Skin epidermis (tissue), 12 donors: ENCODE measurements around the gene MTTP.

ENCODE experiments used
- H3K27ac ChIP-seq, 21 experiments: fragments of 200-600 bp; sonication (generic) in 11 of 21; one replicate each; pipeline ENCODE4 v1.5.0; 2020; ENCODE audit warnings: mild to moderate bottlenecking in 3 of 21, inconsistent platforms in 2 of 21, moderate library complexity in 2 of 21
- H3K4me3 ChIP-seq, 7 experiments: fragments of 200-600 bp; sonication (generic) in 2 of 7; one replicate each; pipeline ENCODE4 v1.5.0; 2020; ENCODE audit warnings: inconsistent platforms in 2 of 7, mild to moderate bottlenecking in 2 of 7, moderate library complexity in 1 of 7

The MTTP gene

GRCh38 chr4:99658666-99659065 lies 84.0 kb downstream of the MTTP start:
- Histone ChIP-seq H3K27ac (no peak overlapping the region), H3K4me3 (no peak overlapping the region)

GRCh38 chr4:99661907-99662306 lies 87.3 kb downstream of the MTTP start:
- Histone ChIP-seq H3K4me3 (no peak overlapping the region), H3K27ac (no peak overlapping the region)

GRCh38 chr4:99664716-99665115 lies 90.1 kb downstream of the MTTP start:
- Histone ChIP-seq H3K27ac (no peak overlapping the region), H3K4me3 (no peak overlapping the region)

GRCh38 chr4:99665983-99666382 lies 91.4 kb downstream of the MTTP start:
- Histone ChIP-seq H3K4me3 (no peak overlapping the region), H3K27ac (no peak overlapping the region)

- H3K27ac ChIP-seq = no peak overlapping the region
These were observed 93.8 kb downstream of the MTTP start for GRCh38 chr4:99668472-99668871.

GRCh38 chr4:99669084-99669483 lies 94.5 kb downstream of the MTTP start:
- no peak overlapping the region for H3K27ac ChIP-seq
- H3K4me3 ChIP-seq = no peak overlapping the region

More at GRCh38 chr4:99668472-99668871, 93.8 kb downstream of the MTTP start:
- no peak overlapping the region for H3K4me3 ChIP-seq

GRCh38 chr4:99670409-99671073 lies 95.9 kb downstream of the MTTP start:
- no peak overlapping the region for H3K27ac ChIP-seq
- no peak overlapping the region for H3K4me3 ChIP-seq
